Naive thymus-derived CD4-positive, alpha-beta T cell (primary cell): ENCODE results near the gene FBXO48. TPM values are rescaled to one million over a fixed set of nuclear protein-coding genes. Genes with fewer than 3 reads are reported as not detected.

Experiments used
- ATAC-seq: fragments of 150-1000 bp; cut with Tn5 transposase; 2 replicates; pipeline ENCODE4 v1.10.0; 2021; ENCODE audit warnings: mild to moderate bottlenecking, moderate library complexity
- CTCF ChIA-PET: fragments of 350-600 bp; sonication (Branson Sonifier 250); formaldehyde crosslinking; loops from one replicate; lab custom pipeline; 2021; ENCODE audit warnings: antibody characterized with exemption; lab: Charles Lee
- POLR2A ChIA-PET: fragments of 350-600 bp; sonication (Branson Sonifier 250); formaldehyde crosslinking; loops from one replicate; lab custom pipeline; 2021; ENCODE audit warnings: antibody characterized with exemption, inconsistent platforms; lab: Charles Lee
- DNase-seq, 9 donors: peaks; one replicate each; pipeline versions ENCODE4 v3.0.0 to v3.0.0-alpha.2; 2020 to 2022; ENCODE audit warnings: mixed read lengths in 1 of 9
- H3K27ac ChIP-seq: one replicate; pipeline ENCODE4 v1.7.0; 2013; ENCODE audit warnings: mild to moderate bottlenecking, low read depth, low read length, moderate library complexity
- H3K27me3 ChIP-seq, 2 donors: one replicate each; pipeline ENCODE4 v1.7.0; 2013; ENCODE audit warnings: low read length in 2 of 2, mild to moderate bottlenecking in 2 of 2, moderate library complexity in 2 of 2; ENCODE audit not compliant: control insufficient read depth in 2 of 2, insufficient read depth in 2 of 2
- H3K36me3 ChIP-seq, 3 experiments: 1 replicate in 2 of 3; 2 replicates in 1 of 3; pipeline ENCODE4 v1.7.0; 2013; ENCODE audit warnings: low read length in 3 of 3, mild to moderate bottlenecking in 3 of 3, moderate library complexity in 1 of 3; ENCODE audit not compliant: insufficient read depth in 3 of 3, control insufficient read depth in 2 of 3
- H3K4me1 ChIP-seq, 2 donors: one replicate each; pipeline ENCODE4 v1.7.0; 2013; ENCODE audit warnings: low read length in 2 of 2, mild to moderate bottlenecking in 2 of 2, moderate library complexity in 1 of 2; ENCODE audit not compliant: control insufficient read depth in 2 of 2, insufficient read depth in 2 of 2
- H3K4me3 ChIP-seq: 2 replicates; pipeline ENCODE4 v1.7.0; 2013; ENCODE audit warnings: mild to moderate bottlenecking, low read length
- H3K9me3 ChIP-seq, 3 experiments: 1 replicate in 2 of 3; 2 replicates in 1 of 3; pipeline ENCODE4 v1.7.0; 2013; ENCODE audit warnings: low read length in 3 of 3; ENCODE audit not compliant: control insufficient read depth in 2 of 3
- H3K27ac Mint-ChIP-seq, 9 donors: one replicate each; pipeline ENCODE4 v1.8.0; 2020 to 2022; ENCODE audit warnings: mixed read lengths in 9 of 9, mild to moderate bottlenecking in 8 of 9, moderate library complexity in 5 of 9, inconsistent platforms in 2 of 9
- H3K27me3 Mint-ChIP-seq, 5 donors: one replicate each; pipeline ENCODE4 v1.8.0; 2021 to 2022; ENCODE audit warnings: mixed read lengths in 5 of 5, mild to moderate bottlenecking in 1 of 5
- H3K36me3 Mint-ChIP-seq, 5 donors: one replicate each; pipeline ENCODE4 v1.8.0; 2020 to 2022; ENCODE audit warnings: mixed read lengths in 5 of 5, mild to moderate bottlenecking in 3 of 5, inconsistent platforms in 1 of 5
- H3K4me1 Mint-ChIP-seq, 7 donors: one replicate each; pipeline ENCODE4 v1.8.0; 2020 to 2022; ENCODE audit warnings: mixed read lengths in 7 of 7, mild to moderate bottlenecking in 3 of 7, inconsistent platforms in 1 of 7
- H3K4me3 Mint-ChIP-seq, 10 donors: one replicate each; pipeline ENCODE4 v1.8.0; 2020 to 2022; ENCODE audit warnings: mild to moderate bottlenecking in 10 of 10, mixed read lengths in 10 of 10, moderate library complexity in 6 of 10, inconsistent platforms in 2 of 10
- H3K9me3 Mint-ChIP-seq, 11 donors: one replicate each; pipeline ENCODE4 v1.8.0; 2020 to 2022; ENCODE audit warnings: mixed read lengths in 11 of 11, mild to moderate bottlenecking in 4 of 11, inconsistent platforms in 1 of 11, moderate library complexity in 1 of 11
- intact Hi-C, 2 donors: fragments of 100-400 bp; cut with micrococcal nuclease; formaldehyde crosslinking; loops; one replicate each; pipeline ENCODE4 v1.15.1; 2023
- polyA plus RNA-seq, 2 donors: library from polyadenylated mRNA; unstranded; fragments of 300-500 nt; fragmentation: Illumina TruSeq; gene quantifications; one replicate each; pipeline ENCODE4 v1.2.3, GENCODE V29; 2021
- total RNA-seq, 6 experiments: library from RNA in 5 of 6; stranded (reverse) in 5 of 6; gene quantifications; 1 replicate in 5 of 6; 2 replicates in 1 of 6; pipeline ENCODE4 v1.2.3 and lab custom pipeline; 2021 to 2026

The FBXO48 gene
- total and polyA plus RNA-seq, 7 experiments from 2014 or later, result 0.49 to 5.6 (median 1.3) TPM

DNA sequence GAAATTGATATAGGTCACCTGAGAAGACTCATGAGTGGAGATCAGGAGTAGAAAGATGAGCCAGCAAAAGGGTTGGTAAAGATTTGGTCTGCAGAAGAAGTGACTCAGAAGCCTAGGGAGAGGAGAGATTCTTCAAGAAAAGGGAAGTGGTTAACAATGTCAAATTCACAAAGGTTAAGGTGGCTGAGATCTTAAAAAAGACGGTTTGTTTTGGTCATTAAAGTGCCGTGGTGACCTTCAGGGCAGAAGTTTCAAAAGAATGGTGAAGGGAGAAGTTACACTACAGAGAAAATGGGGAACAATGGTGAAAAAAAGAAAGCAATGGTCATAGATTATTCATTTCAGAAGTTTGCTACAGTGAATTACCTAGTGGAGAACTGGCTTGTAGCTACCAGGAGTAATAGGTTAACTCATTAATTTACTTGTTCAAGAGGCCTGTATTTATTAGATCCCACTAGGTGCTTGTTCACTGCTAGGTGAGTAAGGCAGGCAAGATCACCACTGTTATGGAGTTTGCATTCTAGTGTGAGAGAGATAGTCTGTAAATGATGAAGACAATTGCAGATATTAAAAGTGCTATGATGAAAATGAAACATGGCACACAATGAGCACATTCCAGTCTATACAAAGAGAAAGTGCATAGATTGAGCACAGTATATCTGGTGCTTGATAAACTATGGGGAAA, 43.0 kb downstream of the FBXO48 start:
- H3K4me3 ChIP-seq, result no peak overlapping the region
- peaks cover 0 to 5% (median 0%) of the 10 kb centered on the region in 11 donors for H3K9me3 Mint-ChIP-seq
- no peak for DNase-seq
- no peak overlapping the region for H3K4me3 Mint-ChIP-seq
- CTCF ChIA-PET, result no interaction called here
- H3K27ac ChIP-seq, result no peak overlapping the region
- H3K27me3 Mint-ChIP-seq, result peaks cover 0 to 3% (median 0%) of the 10 kb centered on the region in 5 donors
- H3K4me1 ChIP-seq, result peaks cover 0 to 57% of the 10 kb centered on the region in 2 donors
- intact Hi-C loops, result loop anchor here in 1 of 2 donors (5.0 kb wide), 1 partner anchor 37 kb away; no protein-coding TSS in a partner anchor
- POLR2A ChIA-PET, result no interaction called here
- peaks cover 0 to 5% (median 0%) of the 10 kb centered on the region in 7 donors for H3K4me1 Mint-ChIP-seq
- no peak overlapping the region for H3K27ac Mint-ChIP-seq
- H3K9me3 ChIP-seq, result no peaks in the 10 kb centered on the region
- peak; percentile 85 for ATAC-seq
- H3K27me3 ChIP-seq, result no peaks in the 10 kb centered on the region
- peaks cover 0 to 6% (median 0%) of the 10 kb centered on the region in 5 donors for H3K36me3 Mint-ChIP-seq
- H3K36me3 ChIP-seq, result no peaks in the 10 kb centered on the region

GRCh38 chr2:68420254-68420910, 46.7 kb downstream of the FBXO48 start:
- Mint-ChIP-seq H3K4me3 (no peak overlapping the region), H3K27me3 (peaks cover 0 to 10% (median 0%) of the 10 kb centered on the region in 5 donors), H3K9me3 (peaks cover 0 to 5% (median 0%) of the 10 kb centered on the region in 11 donors), H3K4me1 (peaks cover 0 to 13% (median 0%) of the 10 kb centered on the region in 7 donors), H3K27ac (no peak overlapping the region), H3K36me3 (peaks cover 0 to 6% (median 0%) of the 10 kb centered on the region in 5 donors)
- H3K4me3 ChIP-seq, result no peak overlapping the region
- H3K36me3 ChIP-seq, result no peaks in the 10 kb centered on the region
- H3K4me1 ChIP-seq, result peaks cover 0 to 44% of the 10 kb centered on the region in 2 donors
- ChIA-PET CTCF (no interaction called here), POLR2A (no interaction called here)
- no peak for ATAC-seq
- no peaks in the 10 kb centered on the region for H3K9me3 ChIP-seq
- intact Hi-C loops, result loop anchor here in 1 of 2 donors (5.0 kb wide), 1 partner anchor 33 kb away; no protein-coding TSS in a partner anchor
- H3K27me3 ChIP-seq, result no peaks in the 10 kb centered on the region
- DNase-seq, result no peak
- no peak overlapping the region for H3K27ac ChIP-seq

DNA sequence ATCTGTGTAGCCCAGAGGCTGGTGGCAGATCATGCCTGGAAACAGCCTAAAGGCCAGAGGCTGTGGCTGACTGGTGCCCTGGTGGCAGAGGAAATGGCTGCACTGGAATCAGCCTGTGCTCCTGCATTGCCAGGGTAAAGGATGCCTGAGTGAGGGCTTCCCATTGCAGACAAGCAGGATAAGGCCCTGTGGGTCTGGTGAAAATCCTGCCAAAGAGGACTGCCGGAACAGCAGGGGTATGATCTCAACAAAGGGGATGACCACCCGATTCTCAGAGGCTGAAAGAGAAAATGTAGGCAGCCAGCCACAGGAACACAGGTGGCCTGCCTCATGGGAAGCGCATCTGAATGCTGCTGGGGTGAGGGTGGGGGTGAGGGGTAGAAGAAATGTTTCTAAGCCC, 48.2 kb downstream of the FBXO48 start:
- no peak overlapping the region for H3K27ac Mint-ChIP-seq
- peaks cover 0 to 10% (median 0%) of the 10 kb centered on the region in 5 donors for H3K27me3 Mint-ChIP-seq
- ChIA-PET POLR2A (no interaction called here), CTCF (no interaction called here)
- Histone ChIP-seq H3K27ac (no peak overlapping the region), H3K4me3 (no peak overlapping the region), H3K36me3 (no peaks in the 10 kb centered on the region), H3K9me3 (no peaks in the 10 kb centered on the region), H3K27me3 (no peaks in the 10 kb centered on the region), H3K4me1 (peaks cover 0 to 30% of the 10 kb centered on the region in 2 donors)
- intact Hi-C loops, result no loop called here
- peaks cover 0 to 13% (median 0%) of the 10 kb centered on the region in 7 donors for H3K4me1 Mint-ChIP-seq
- ATAC-seq (no peak), DNase-seq (no peak)
- H3K36me3 Mint-ChIP-seq, result peaks cover 0 to 6% (median 0%) of the 10 kb centered on the region in 5 donors
- peaks cover 0 to 5% (median 0%) of the 10 kb centered on the region in 11 donors for H3K9me3 Mint-ChIP-seq
- no peak overlapping the region for H3K4me3 Mint-ChIP-seq

- POLR2A ChIA-PET, result no interaction called here
- Histone ChIP-seq H3K27ac (no peak overlapping the region), H3K27me3 (no peaks in the 10 kb centered on the region), H3K36me3 (no peaks in the 10 kb centered on the region), H3K4me1 (peaks cover 0 to 30% of the 10 kb centered on the region in 2 donors), H3K9me3 (no peaks in the 10 kb centered on the region), H3K4me3 (no peak overlapping the region)
- DNase-seq (no peak), ATAC-seq (no peak)
- no peak overlapping the region for H3K4me3 Mint-ChIP-seq
- no peak overlapping the region for H3K27ac Mint-ChIP-seq
- H3K27me3 Mint-ChIP-seq, result peaks cover 0 to 10% (median 0%) of the 10 kb centered on the region in 5 donors
- peaks cover 0 to 5% (median 0%) of the 10 kb centered on the region in 11 donors for H3K9me3 Mint-ChIP-seq
- CTCF ChIA-PET, result no interaction called here
- H3K4me1 Mint-ChIP-seq, result peaks cover 0 to 13% (median 0%) of the 10 kb centered on the region in 7 donors
- intact Hi-C loops, result no loop called here
- peaks cover 0 to 6% (median 0%) of the 10 kb centered on the region in 5 donors for H3K36me3 Mint-ChIP-seq
Measured at GRCh38 chr2:68418419-68418818, 48.7 kb downstream of the FBXO48 start.

GRCh38 chr2:68417926-68418325, 49.2 kb downstream of the FBXO48 start:
- CTCF ChIA-PET, result no interaction called here
- Mint-ChIP-seq H3K36me3 (peaks cover 0 to 6% (median 0%) of the 10 kb centered on the region in 5 donors), H3K27me3 (peaks cover 0 to 10% (median 0%) of the 10 kb centered on the region in 5 donors), H3K27ac (no peak overlapping the region), H3K9me3 (peaks cover 0 to 5% (median 0%) of the 10 kb centered on the region in 11 donors), H3K4me3 (no peak overlapping the region), H3K4me1 (peaks cover 0 to 13% (median 0%) of the 10 kb centered on the region in 7 donors)
- H3K27me3 ChIP-seq, result no peaks in the 10 kb centered on the region
- ATAC-seq (no peak), DNase-seq (no peak)
- no peaks in the 10 kb centered on the region for H3K9me3 ChIP-seq
- H3K36me3 ChIP-seq, result no peaks in the 10 kb centered on the region
- peaks cover 0 to 29% of the 10 kb centered on the region in 2 donors for H3K4me1 ChIP-seq
- POLR2A ChIA-PET, result no interaction called here
- no peak overlapping the region for H3K4me3 ChIP-seq
- intact Hi-C loops, result no loop called here
- no peak overlapping the region for H3K27ac ChIP-seq

GRCh38 chr2:68416081-68416675, 50.9 kb downstream of the FBXO48 start:
- H3K4me1 ChIP-seq, result peaks cover 0 to 44% of the 10 kb centered on the region in 2 donors
- peaks cover 0 to 26% (median 8%) of the 10 kb centered on the region in 7 donors for H3K4me1 Mint-ChIP-seq
- H3K4me3 ChIP-seq, result no peak overlapping the region
- no peak overlapping the region for H3K4me3 Mint-ChIP-seq
- no peak overlapping the region for H3K27ac Mint-ChIP-seq
- no peak overlapping the region for H3K27ac ChIP-seq
- ATAC-seq (no peak), DNase-seq (no peak)
- peaks cover 0 to under 1% (median 0%) of the 10 kb centered on the region in 11 donors for H3K9me3 Mint-ChIP-seq
- no peaks in the 10 kb centered on the region for H3K27me3 ChIP-seq
- H3K9me3 ChIP-seq, result no peaks in the 10 kb centered on the region
- no peaks in the 10 kb centered on the region for H3K36me3 Mint-ChIP-seq
- ChIA-PET POLR2A (no interaction called here), CTCF (no interaction called here)
- H3K27me3 Mint-ChIP-seq, result peaks cover 0 to 8% (median 0%) of the 10 kb centered on the region in 5 donors
- no peaks in the 10 kb centered on the region for H3K36me3 ChIP-seq
- intact Hi-C loops, result no loop called here
